SK-N-SH treated with all-trans-retinoic acid at 6 μM for 48 hours (cell line): ENCODE measurements around the gene TDRD9.

Experiments used
- ARNTL ChIP-seq: fragments of 450-650 bp; formaldehyde crosslinking; IDR thresholded peaks from 2 replicates; pipeline ENCODE4 v1.5.0; 2020; ENCODE audit warnings: low read depth, mild to moderate bottlenecking, moderate library complexity, borderline replicate concordance
- BACH2 ChIP-seq: fragments of 250-450 bp; sonication (Bioruptor Pico); IDR thresholded peaks from 2 replicates; pipeline ENCODE4 v1.9.0; 2021; ENCODE audit warnings: mild to moderate bottlenecking, borderline replicate concordance
- ESRRG ChIP-seq: fragments of 250-450 bp; sonication (Bioruptor Pico); IDR thresholded peaks from 2 replicates; pipeline ENCODE4 v1.6.1; 2021; ENCODE audit warnings: mild to moderate bottlenecking
- ISL1 ChIP-seq: fragments of 250-450 bp; sonication (Bioruptor Pico); IDR thresholded peaks from 2 replicates; pipeline ENCODE4 v2.1.2; 2022; ENCODE audit warnings: mild to moderate bottlenecking, moderate library complexity
- SNAI2 ChIP-seq: fragments of 250-450 bp; sonication (Bioruptor Pico); IDR thresholded peaks from 2 replicates; pipeline ENCODE4 v1.5.0; 2020; ENCODE audit warnings: mild to moderate bottlenecking, moderate library complexity
- ZFP3 ChIP-seq: fragments of 250-450 bp; sonication (Bioruptor Pico); IDR thresholded peaks from 2 replicates; pipeline ENCODE4 v1.5.0; 2020; ENCODE audit warnings: mild to moderate bottlenecking, moderate library complexity
- TF ChIP-seq, protein P1 (sequence below): fragments of 250-450 bp; sonication (Bioruptor Pico); IDR thresholded peaks from 2 replicates; pipeline ENCODE4 v1.5.1; 2020; ENCODE audit warnings: low read depth, mild to moderate bottlenecking, moderate library complexity
- TF ChIP-seq, protein P2 (sequence below): fragments of 250-450 bp; sonication (Bioruptor Pico); IDR thresholded peaks from 2 replicates; pipeline ENCODE4 v1.5.1; 2021; ENCODE audit warnings: mild to moderate bottlenecking, moderate library complexity

DNA sequence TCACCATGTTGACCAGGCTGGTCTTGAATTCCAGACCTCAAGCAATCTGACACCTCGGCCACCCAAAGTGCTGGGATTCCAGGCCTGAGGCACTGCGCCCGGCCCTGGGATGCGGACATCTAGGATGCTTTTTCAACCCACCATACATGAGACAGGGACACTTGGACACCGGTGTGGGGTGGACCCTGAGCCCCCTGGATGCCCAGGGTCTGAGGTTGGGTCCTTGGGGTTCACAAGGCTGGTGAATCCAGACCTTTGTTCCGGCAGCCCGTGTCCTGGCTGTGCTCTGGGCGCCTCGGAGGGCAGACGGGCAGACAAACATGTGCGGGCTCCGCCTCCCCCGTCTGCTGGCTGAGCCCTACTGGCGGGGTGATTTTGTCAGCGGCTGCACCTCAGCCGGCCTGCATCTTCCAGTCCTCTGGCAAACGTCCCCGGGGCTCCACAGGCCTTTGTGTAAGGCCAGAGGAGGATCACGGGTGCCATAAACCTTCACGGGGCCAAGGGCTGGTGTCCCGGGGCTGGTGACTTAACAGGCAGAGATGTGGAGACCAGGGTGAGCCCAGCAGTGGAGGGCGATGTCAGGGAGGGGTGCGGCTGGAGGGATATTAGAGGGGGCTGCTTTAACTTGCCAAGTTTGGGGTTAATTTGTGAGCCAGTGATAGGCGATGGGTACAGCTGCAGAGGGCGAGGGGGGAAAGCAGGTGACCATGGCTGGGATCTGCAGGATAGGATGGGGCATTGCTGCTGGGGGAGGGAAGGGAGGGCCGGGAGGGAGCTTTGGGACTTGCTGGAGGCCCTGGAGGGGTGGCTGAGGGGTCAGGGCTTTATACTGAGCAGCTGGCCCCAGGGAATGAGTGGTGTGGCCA is 163.0 kb downstream of the TDRD9 start:
- TF ChIP-seq ISL1 (CRISPR knock-in tag) (no peak), SNAI2 (no peak), BACH2 (no peak), ZFP3 (CRISPR knock-in tag) (no peak), ESRRG (CRISPR knock-in tag) (no peak), ARNTL (CRISPR knock-in tag) (no peak)
- TF ChIP-seq, protein P1, sequence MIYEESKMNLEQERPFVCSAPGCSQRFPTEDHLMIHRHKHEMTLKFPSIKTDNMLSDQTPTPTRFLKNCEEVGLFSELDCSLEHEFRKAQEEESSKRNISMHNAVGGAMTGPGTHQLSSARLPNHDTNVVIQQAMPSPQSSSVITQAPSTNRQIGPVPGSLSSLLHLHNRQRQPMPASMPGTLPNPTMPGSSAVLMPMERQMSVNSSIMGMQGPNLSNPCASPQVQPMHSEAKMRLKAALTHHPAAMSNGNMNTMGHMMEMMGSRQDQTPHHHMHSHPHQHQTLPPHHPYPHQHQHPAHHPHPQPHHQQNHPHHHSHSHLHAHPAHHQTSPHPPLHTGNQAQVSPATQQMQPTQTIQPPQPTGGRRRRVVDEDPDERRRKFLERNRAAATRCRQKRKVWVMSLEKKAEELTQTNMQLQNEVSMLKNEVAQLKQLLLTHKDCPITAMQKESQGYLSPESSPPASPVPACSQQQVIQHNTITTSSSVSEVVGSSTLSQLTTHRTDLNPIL (CRISPR knock-in tag), result no peak
- TF ChIP-seq, protein P2, sequence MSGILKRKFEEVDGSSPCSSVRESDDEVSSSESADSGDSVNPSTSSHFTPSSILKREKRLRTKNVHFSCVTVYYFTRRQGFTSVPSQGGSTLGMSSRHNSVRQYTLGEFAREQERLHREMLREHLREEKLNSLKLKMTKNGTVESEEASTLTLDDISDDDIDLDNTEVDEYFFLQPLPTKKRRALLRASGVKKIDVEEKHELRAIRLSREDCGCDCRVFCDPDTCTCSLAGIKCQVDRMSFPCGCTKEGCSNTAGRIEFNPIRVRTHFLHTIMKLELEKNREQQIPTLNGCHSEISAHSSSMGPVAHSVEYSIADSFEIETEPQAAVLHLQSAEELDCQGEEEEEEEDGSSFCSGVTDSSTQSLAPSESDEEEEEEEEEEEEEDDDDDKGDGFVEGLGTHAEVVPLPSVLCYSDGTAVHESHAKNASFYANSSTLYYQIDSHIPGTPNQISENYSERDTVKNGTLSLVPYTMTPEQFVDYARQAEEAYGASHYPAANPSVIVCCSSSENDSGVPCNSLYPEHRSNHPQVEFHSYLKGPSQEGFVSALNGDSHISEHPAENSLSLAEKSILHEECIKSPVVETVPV, result no peak
